ENCODE results near the gene KLHL2. TPM values are rescaled to one million over a fixed set of nuclear protein-coding genes. Genes with fewer than 3 reads are reported as not detected.

Gene KLHL2
- total and polyA plus RNA-seq, 2 of the 13 experiments (the other 11 are each of a cell fraction or from before 2014, with no cell fraction given) = 9.2 to 17.6 TPM

- FAIRE-seq (no peak), DNase-seq (ENCODE audit: low spot score) (no peak), ATAC-seq (no peak)
- intact Hi-C loops (cut with micrococcal nuclease; ENCODE audit: unreplicated experiment) (no loop called here), in situ Hi-C loops (cut with HindIII; ENCODE audit: extremely low pct_ligation_motif_present, low pct_unique_long_range_greater_than_20kb) (no loop called here)
- WGBS (ENCODE audit: low lambda C conversion rate) = 12% methylated on average over 3 of the region's 3 CpGs
- no peak overlapping the region for H2AFZ ChIP-seq (ENCODE audit: low read length)
- H3K9me3 ChIP-seq (ENCODE audit: low read length) = no peaks in the 10 kb centered on the region
- H3K27me3 ChIP-seq (ENCODE audit: control insufficient read depth in 1 of 2, insufficient read depth in 2 of 2, low read length in 2 of 2) = peaks cover 0 to 3% of the 10 kb centered on the region in 2 experiments; a peak in 1 of 5 replicates
- POLR2A ChIA-PET = no interaction called here
- peaks cover 18% of the 10 kb centered on the region for H3K4me1 ChIP-seq (ENCODE audit: insufficient read depth, low read length)
- H4K20me1 ChIP-seq (ENCODE audit: insufficient read depth, low read length) = no peaks in the 10 kb centered on the region
- H3K4me3 ChIP-seq (replicated peaks in 1 of 3; ENCODE audit: insufficient read depth in 1 of 3, low read depth in 2 of 3, low read length in 3 of 3) = no peak overlapping the region
- no peak overlapping the region for H3K4me2 ChIP-seq (ENCODE audit: low read depth, low read length)
- CTCF ChIA-PET (ENCODE audit: low intra/inter-chr PET ratio, low total read pairs) = no interaction called here
- TF ChIP-seq RFX5 (IDR thresholded peaks at IDR 0.05; ENCODE audit: low read depth, low read length) (no peak), TP53 (CRISPR knock-in tag; conservative IDR thresholded peaks at IDR 0.05) (no peak), SRSF9 (IDR thresholded peaks at IDR 0.05; ENCODE audit: borderline replicate concordance, insufficient read depth, low read depth, low read length, poor library complexity, severe bottlenecking) (no peak), ZNF280B (CRISPR knock-in tag; IDR thresholded peaks at IDR 0.05; ENCODE audit: borderline replicate concordance) (no peak), GATA4 (IDR thresholded peaks at IDR 0.05; ENCODE audit: borderline replicate concordance, low read depth) (no peak), ZNF770 (CRISPR knock-in tag; IDR thresholded peaks at IDR 0.05) (no peak), ZNF10 (CRISPR knock-in tag; IDR thresholded peaks at IDR 0.05; ENCODE audit: borderline replicate concordance, low read depth) (no peak), ARHGAP35 (CRISPR knock-in tag; IDR thresholded peaks at IDR 0.05; ENCODE audit: borderline replicate concordance) (no peak), NCOA1 (CRISPR knock-in tag; IDR thresholded peaks at IDR 0.05) (no peak), NFE2L1 (CRISPR knock-in tag; IDR thresholded peaks at IDR 0.05; ENCODE audit: borderline replicate concordance) (no peak), RFXAP (CRISPR knock-in tag; IDR thresholded peaks at IDR 0.05; ENCODE audit: borderline replicate concordance) (no peak), CREB1 (IDR thresholded peaks at IDR 0.05) (no peak), CREB1 (CRISPR knock-in tag; IDR thresholded peaks at IDR 0.05) (no peak), RBAK (CRISPR knock-in tag; IDR thresholded peaks at IDR 0.05) (no peak), HNF4A (CRISPR knock-in tag; IDR thresholded peaks at IDR 0.05) (no peak), KLF11 (CRISPR knock-in tag; IDR thresholded peaks at IDR 0.05) (no peak), ZNF20 (CRISPR knock-in tag; IDR thresholded peaks at IDR 0.05) (no peak), SNAPC2 (CRISPR knock-in tag; IDR thresholded peaks at IDR 0.05) (no peak)
- no peak overlapping the region for H3K27ac ChIP-seq (ENCODE audit: extremely low read length, insufficient read depth, low read length)
- H3K79me2 ChIP-seq (ENCODE audit: insufficient read depth, low read length) = peaks cover 16% of the 10 kb centered on the region
- no peaks in the 10 kb centered on the region for H3K36me3 ChIP-seq (replicated peaks in 1 of 2; ENCODE audit: control insufficient read depth in 1 of 2, insufficient read depth in 2 of 2, low read length in 2 of 2)
- no TSS peak for BruUV-seq (replicated peaks)
- H3K9ac ChIP-seq (ENCODE audit: insufficient read depth, low read depth, low read length) = no peak overlapping the region
Observed at GRCh38 chr4:165204462-165204830, 2.9 kb upstream of the KLHL2 start.
